Stimulated activated CD8-positive, alpha-beta memory T cell treated with anti-CD3 and anti-CD28 coated beads, Interleukin-12 subunit alpha, Interleukin-12 subunit beta, amount 100 ng/mL, for 4 hours (primary cell): Measurements from ENCODE around the gene HRH3.
A peak's percentile ranks its signal among the peaks of the same experiment; 100 is the strongest.

ENCODE experiments used
- DNase-seq: peaks from one replicate; pipeline ENCODE4 v3.0.0-alpha.2; 2020; ENCODE audit warnings: low read depth

Gene HRH3

DNA sequence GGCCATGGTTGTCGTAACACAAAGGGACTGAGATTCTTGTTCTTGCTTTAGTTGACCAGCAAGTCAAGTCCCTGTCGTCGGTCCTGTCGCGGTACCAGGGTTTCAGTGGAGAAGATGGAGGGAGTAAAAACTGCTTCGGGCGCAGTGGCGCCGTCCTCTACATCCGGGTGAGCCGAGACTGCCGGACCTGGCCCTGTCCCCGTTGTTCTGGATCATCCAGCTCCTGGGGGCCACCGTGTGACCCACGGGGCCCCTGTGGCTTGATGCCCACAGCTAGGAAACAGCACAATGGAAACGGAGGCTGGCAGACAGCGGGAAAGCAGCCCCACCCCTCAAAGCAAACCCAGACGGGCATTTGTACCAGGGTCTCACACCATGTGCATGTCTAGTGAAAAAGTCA lies 22.3 kb downstream of the HRH3 start:
- no peak for DNase-seq

DNA sequence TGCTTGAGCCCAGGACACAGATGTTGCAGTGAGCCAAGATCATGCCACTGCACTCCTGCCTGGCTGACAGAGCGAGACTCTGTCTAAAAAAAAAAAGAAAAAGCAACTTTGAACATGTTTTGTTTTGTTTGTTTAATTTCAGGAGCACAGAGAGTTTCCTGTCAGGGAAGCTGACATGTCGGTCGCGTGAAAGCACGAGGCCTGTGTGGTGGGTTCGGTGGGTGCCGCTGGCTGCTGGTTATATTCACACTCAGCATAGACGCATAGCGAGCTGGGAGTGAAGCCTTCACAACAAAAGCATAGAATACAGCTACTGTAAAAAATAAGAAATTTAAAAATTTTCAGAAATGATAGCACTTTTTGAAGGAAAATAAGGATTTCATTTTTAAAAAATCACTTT lies 22.8 kb downstream of the HRH3 start:
- DNase-seq = no peak

DNA sequence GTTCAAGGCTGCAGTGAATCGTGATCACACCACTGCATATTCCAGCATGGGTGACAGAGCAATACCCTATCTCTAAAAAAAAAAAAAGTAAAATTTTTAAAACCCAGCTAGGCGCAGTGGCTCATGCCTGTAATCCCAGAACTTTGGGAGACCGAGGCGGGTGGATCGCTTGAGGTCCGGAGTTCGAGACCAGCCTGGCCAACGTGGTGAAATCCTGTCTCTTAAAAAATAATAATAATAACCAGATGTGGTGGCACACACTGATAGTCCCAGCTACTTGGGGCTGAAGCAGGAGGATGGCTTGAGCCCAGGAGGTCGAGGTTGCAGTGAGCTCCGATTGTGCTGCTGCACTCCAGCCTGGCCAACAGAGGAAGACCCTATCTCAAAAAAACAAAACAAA lies 23.8 kb downstream of the HRH3 start:
- no peak for DNase-seq

DNA sequence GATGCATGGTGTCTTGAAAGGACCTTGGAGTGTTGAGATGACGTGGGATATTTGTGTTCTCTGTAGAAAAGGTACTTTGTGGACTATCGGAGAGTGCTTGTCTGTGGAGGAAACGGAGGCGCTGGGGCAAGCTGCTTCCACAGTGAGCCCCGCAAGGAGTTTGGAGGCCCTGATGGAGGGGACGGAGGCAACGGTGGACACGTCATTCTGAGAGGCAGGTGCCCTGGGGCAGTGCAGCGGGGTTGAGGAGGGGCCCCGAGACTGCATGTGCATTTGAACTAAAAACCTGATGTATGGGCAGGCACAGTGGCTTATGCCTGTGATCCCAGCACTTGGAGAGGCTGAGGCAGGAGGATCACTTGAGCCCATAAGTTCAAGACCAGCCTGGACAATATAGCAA lies 24.3 kb downstream of the HRH3 start:
- DNase-seq = no peak

DNA sequence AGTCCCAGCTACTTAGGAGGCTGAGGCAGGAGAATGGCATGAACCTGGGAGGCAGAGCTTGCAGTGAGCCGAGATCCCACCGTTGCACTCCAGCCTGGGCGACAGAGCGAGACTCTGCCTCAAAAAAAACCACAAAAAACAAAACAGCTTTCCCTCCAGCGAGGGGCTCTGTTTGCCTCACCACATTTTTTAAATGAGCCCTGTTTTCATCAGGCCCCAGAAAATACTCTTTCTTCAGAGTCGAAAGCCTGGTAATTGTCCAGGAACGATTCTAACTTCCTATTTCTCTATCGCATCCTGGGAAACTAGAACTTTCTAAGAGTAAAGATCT lies 25.0 kb downstream of the HRH3 start:
- no peak for DNase-seq

DNA sequence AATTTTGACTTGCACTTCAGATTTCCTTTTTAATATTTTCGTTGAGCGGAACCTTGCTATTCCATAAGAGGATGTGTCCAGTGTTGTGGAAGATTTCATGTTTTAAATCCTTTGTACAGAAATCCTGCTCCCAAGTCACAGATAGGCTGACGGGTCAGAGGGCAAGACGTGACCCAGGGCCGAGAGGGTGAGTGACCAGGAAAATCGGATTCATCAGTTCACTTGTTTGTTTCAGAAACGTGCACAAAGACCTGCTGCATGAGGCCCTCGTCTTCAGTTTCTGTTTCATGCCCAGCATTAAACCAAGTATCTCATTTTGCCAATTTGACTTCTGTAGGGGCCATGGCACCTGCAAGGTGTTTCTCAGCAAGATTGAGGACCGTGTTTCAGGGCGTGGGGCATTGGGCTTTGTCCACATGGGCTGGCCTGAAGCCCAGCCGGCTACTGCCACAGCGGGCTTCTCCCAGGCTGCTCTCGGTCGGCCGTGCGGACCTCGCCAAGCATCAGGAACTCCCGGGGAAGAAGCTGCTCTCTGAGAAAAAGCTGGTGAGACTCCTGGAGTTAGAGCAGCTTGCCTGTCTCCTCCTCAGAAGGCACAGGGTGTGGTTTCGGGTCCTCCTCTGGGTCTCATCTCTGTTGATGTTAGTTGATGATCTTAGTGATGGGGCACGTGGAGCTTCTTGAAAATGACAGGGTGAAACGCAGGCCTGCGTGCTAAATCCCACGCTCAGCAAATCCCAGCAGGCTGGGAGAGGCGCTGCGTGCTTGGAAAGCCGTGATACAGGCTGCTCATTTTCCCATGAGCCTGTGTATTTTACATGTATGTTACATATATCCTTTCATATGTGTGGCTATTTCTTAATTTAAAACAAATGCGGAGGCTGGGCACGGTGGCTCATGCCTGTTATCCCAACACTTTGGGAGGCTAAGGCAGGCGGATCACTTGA lies 26.7 kb downstream of the HRH3 start:
- DNase-seq = no peak

DNA sequence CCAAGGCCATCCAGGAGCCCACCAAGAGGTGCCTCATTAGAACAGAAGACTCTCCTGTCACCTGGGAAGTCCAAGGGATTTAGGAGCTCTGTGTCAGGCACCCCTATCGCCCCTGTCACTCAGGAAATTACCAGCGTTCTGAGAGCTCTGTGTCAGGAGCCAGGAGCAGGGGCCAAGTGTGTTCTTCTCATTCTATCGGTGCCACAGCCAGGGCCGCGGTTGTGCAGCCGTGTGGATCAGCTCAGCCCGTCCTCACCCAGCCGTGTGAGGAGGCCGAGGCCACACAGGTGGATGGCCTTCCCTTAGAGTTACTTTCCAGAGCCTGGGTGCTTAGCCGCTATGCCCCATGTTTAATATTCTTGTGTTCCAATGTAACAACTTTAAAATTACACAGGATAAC lies 27.4 kb downstream of the HRH3 start:
- no peak for DNase-seq

DNA sequence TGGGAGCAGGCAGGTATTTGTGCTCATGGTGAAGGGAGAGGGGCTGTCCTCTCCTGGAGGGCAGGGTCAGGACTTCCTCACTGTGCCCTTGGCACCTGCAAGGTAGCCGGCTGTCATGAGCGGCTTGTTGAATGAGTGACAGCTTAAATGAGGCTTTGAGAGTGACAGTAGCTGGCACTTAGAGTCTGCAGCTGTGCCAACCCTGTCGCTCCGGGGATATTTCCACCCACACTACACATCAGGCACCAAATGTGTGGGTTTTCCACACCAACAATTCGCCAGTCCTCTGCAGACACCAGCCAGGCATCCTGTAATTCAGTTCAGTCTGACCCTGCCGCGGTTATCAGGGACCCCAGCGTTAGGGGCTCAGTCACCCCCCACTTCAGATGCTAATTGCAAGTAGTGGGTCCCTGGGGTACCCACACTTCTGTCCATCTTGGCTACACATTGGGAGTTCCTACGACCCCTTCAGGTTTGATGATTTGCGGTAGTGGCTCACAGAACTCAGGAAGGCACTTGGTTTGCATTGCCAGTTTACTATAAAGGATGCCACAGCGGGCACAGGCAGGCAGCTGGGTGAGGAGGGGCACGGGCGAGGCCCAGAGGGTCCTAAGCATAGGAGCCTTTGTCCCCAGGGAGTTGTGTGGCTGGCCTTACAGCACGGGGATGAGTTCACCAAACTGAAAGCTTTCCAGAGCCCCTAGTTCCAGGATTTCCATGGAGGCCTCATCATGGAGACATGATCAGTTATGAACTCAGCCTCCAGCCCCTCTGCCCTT lies 28.1 kb downstream of the HRH3 start:
- DNase-seq = no peak

DNA sequence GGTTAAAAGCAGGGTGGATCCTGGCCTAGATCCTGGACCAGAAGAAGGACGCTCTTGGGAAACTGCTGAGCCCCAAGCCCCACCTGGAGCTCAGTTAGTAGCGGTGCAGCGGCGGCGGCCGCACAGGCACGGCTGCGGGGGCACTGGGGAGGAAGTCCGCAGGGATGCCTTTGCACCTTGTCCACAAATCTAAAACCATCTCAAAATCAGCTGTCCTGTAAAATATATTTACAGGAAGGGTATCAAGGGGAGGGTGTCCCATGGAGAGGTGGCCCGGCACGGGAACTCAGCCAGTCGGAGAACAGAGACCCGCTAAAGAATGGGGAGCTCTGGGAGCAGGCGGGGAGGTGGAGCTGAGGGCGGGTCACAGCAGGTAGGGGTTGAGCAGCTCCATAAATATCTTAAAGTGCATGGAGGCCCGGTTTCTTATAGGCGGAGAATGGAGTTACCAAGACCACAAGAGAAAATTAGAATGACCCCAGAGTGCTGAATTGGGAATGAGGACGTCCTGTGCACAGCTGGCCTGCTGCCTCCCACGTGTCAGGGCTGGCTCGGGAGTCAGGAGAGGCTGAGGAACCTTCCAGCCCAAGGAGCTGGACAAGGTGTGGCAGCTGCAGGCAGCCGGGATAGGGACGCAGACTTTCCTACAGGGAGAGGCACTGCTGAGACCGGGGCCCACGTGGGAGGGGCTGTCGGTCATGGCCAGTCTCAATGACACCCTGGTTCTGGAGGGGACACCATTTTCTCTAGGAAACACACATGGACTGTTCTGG lies 29.3 kb downstream of the HRH3 start:
- DNase-seq = no peak

DNA sequence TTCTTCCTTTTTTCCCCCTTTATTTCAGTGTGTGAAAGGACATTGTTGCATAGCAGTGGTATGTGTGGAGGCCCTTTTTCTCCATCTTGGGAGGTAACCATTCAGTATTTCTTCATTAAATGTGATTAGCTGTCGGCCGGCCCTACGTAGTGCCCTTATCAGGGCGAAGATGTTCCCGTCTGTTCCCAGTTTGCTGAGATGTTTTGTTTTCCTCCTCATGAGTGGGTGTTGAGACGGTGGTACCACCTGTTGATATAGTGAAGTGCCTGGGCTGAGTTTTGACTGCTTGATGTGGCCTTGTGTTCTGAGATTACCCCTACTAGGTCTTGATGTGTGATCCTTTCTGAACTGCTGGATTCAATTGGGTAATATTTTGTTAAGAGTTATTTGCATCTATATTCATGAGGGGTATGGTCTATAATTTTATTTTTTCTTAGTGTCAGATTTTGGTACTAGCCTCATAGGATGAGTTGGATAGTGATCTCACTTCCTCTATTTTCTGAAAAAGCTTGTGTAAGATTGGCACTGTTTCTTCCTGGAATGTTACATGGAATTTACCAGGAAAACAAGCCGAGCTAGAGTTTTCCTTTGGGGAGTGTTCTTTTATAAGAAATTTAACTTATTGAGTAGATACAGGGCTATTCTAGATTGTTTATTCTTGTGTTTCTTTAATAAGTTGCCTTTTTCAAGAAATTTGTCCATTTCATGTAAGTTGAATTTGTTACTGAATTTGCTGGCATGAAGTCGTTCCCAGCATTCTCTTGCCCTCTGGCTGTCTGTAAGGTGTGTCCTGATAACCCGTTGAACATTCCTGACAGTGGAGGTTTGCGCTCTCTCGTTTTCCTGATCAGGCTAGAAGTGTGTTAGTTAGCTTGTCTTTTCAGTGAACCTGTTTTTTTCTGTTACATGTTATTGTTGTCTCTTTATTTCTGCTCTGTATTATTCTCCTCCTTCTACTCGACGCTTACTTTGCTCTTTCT lies 32.9 kb downstream of the HRH3 start:
- DNase-seq = no peak

DNA sequence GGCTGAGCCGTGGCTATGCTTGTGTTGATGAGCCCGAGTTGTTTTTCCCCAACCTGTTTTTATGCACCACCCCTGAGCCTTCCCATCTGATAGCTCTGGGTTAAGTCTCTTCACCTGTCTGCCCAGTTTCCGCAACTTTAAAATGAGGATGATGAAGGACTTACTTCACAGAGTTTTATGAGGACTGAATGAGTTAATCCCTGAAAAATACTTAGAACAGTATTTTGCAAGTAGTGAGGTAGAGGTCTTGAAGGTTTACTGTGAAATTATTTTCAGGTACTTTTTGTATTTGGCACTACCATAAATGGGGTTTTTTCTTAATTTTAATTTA lies 34.0 kb downstream of the HRH3 start:
- DNase-seq = no peak

DNA sequence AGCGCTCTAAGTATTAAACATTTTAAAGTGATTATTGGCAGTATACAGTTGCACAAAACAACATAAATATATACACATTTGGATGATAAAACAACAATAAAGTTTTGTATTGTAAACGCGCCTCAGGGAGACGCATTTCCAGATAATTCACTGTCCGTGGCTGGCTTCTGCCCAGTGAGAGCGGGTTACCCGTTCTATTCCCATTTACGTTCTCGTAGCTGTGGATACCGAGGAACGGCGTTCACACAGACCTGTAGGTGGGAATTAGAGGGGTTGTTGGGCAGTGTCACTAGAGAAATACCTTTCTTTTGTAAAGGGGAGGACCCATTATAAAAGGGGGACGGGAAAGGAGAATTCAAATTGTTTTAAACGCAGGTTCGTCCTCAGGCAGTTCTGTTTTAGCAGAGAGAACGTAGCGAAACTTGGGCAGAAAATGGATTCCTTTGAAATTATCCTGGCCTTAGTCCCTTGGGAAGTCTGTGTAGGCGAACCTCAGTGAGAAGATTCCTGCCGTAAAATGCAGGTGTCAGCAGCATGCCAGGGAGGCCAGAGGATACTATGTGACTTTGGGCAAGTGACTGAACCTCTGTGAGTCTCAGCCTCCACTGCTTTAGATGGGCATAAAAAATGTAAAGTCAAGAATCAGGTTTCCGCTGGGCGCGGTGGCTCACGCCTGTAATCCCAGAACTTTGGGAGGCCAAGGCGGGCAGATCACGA lies 36.5 kb downstream of the HRH3 start:
- DNase-seq = no peak

DNA sequence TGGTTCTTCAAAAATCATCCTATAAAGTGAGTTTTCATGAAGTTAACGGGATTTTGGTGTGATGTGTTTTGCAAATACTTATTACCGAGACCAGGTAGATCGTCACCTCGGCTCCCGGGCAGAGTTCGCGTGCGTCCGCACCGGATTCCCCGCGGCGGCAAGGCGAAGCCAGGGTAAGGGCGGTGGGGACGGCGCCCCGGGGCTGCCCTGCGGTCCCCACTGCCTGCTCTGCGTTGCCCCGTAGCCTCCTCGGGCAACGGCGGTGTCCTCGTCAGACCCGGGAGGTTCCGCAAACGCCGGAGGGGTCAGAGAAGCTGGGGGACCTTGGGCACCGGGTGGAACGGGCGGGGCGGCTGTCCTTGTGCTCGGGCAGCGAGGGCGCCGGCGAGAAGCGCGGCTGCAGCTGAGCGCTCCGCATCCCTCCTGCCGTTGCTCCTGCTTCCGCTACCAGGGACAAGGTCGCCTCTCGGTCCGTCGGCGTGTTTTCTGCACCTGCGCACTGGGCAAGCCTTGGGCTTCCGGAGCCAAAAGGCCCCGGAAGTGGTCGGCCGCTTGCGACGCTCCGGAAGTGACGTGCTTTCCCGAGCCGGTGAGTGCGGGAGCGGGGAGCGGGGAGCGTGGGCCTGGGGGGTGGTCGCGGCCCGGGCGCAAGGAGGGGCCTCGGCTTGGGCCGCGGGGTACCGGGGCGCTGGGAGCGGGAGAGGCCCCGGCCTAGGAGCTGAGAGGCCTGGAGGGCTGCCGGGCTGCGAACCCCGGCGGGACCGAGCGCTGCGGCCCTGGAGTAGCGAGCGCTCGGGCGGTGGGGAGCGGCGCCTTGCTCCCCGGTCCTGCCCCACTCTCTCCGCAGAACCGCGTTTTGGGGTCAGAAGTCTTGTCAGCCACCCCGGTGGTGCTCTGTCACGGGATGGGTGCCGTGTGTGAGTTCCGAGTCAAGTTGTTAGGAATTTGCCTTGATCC lies 37.3 kb downstream of the HRH3 start, which contains the start of gene MTG2:
MTG2 (plus strand) TSS at position 560 of the 957 bp plus-strand sequence. CDS start 10,393 bp downstream, outside the sequence.
- DNase-seq = peak; percentile 90

DNA sequence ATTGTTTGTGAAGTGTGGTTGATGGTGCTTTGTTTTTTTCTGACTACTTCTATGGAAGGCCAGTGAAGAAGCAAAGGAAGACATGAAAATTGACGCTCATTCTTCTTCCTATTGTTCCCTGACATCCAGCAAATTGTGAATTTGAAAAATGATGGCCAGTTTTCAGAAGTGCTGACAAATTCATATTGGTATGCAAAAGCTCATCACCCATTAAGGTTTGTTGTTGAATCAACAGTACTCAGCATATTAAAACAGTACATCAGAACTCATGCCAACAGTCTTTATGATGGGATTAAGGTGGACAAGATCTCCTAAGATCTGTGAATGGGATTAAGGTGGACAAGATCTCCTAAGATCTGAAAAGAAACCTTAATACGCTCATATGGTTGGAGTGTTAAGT lies 38.3 kb downstream of the HRH3 start:
- no peak for DNase-seq

DNA sequence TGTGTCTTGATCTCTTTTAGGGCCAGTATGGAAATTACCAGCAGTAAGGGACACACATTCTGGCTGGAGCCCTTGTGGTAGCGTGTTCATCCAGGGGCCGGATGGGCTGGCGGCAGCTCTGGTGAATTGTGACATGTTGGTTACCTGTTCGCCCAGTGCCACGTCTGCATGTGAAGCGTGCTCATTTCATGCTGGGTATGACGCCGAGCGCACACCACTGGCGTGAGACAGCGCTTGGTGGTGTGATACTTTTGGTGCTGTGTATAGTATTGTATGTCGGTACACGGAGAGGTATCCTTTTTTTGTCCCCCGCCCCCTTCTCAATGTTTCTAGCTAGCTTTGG lies 40.9 kb downstream of the HRH3 start:
- DNase-seq = no peak

DNA sequence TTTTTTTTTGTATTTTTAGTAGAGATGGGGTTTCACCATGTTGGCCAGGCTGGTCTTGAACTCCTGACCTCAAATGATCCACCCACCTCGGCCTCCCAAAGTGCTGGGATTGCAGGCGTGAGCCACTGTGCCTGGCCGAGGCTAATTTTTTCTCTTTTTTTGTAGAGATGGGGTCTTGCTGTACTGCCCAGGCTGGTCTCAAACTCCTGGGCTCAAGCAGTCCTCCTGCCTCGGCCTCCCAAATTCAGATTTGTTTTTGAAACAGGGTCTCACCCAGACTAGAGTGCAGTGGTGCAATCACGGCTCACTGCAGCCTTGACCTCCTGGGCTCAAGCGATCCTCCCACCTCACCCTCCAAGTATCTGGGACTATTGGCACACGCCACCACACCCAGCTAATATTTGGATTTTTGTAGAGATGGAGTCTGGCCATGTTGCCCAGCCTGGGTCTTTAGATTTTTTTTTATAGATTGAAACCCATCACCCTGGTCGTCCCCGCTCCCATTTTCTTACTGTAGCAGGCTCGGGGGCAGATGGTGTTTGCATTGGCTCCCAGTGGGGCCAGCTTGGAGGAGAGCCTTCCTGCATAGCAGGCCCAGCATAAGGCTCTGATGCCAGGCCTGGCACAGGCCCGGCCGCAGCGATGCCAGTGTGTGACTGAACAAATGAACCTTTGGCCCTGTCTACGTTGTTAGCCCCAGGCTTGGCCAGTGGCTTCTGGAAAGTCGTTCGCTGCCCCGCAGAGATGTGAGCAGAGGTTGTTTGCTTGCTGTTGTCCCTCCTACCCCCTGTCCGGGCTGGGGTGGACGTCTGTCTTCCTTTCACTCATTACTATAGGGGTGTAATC lies 41.5 kb downstream of the HRH3 start:
- no peak for DNase-seq

DNA sequence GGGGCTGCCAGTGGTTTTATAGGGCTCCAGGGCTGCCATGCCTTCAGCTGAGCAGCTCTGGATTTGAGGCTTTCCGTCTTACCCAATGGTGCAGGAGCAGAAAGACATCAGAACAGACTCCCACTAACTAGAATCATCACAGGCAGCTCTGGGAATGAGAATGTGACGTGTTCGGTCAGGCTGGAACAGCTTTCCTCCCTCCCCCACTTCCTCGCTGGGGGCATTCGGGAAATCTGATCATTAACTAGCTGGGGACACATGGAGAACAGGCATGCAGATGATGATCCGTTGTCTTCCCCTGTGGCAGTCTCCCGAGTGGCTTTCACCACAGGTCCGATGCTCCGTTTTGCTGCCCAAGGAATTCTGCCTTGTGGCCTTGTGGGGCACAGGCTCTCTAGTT lies 42.8 kb downstream of the HRH3 start:
- no peak for DNase-seq

DNA sequence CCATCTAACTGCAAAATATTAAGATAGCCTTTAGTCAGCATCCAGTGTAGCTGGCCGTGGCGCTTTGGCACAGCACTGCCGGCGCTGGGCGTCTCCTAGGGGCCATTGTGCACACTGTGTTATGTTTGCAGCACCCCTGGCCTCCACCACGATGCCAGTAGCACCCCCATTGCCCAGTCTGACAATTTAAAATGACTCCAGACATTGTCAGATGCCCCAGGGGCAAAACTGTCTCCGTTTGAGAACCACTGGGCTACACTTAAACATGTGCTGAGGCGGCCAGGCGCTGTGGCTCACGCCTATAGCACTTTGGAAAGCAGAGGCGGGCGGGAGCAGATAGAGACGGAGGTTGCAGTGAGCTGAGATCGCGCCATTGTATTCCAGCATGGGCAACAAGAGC lies 43.2 kb downstream of the HRH3 start:
- no peak for DNase-seq

DNA sequence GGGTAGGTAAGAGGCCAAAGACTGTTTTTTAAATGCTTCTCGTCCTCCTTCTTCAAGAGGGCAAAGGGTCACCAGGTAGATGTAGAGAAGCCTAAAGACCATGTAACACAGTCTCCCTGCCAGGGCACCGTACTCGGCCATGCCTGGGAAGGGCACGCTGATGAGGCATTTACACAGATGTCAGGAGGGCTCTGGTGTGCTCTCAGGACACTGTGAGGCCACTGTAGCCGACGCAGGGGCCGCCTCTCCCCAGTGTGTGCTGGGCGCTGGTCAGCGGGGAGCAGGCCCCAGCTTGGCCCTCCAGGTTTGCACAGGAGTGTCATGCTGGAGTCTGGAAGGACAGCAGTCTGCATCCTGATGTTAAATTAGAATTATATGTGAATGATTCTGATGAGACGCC lies 44.4 kb downstream of the HRH3 start:
- no peak for DNase-seq
